Measurements from ENCODE around the gene HSPA1B.
"Not testable (repeated sequence)": the region's sequence is repeated elsewhere in the genome, so short reads cannot be mapped to it uniquely, and the experiment has no call there.

The HSPA1B gene

DNA sequence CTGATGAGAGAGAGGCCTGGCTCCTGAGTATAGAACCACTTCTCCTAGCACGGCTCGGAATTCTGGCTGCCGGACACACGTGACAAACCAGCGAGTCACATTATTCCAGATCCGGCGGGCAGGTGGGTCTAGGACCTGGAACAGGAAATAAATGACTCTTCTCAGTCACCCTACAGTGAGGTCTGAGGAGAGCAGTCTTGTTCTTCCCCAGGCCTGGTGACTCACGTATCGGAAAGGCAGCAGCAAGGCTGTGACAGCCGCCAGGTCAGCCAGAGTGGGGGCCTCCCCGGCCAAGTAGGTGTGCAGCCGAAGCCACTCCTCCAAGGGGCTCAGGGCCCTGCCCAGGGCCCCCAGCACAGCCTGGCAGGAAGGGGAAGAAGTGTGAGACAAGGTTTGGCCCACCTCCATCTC is 34.8 kb upstream of the HSPA1B start:
- H3K4me3 ChIP-seq (replicated peaks; ENCODE audit: low read depth, low read length): peak overlapping the region; percentile 97
- DNase-seq (ENCODE audit: extremely low read depth, low read depth): no peak
- TF ChIP-seq, protein P1, sequence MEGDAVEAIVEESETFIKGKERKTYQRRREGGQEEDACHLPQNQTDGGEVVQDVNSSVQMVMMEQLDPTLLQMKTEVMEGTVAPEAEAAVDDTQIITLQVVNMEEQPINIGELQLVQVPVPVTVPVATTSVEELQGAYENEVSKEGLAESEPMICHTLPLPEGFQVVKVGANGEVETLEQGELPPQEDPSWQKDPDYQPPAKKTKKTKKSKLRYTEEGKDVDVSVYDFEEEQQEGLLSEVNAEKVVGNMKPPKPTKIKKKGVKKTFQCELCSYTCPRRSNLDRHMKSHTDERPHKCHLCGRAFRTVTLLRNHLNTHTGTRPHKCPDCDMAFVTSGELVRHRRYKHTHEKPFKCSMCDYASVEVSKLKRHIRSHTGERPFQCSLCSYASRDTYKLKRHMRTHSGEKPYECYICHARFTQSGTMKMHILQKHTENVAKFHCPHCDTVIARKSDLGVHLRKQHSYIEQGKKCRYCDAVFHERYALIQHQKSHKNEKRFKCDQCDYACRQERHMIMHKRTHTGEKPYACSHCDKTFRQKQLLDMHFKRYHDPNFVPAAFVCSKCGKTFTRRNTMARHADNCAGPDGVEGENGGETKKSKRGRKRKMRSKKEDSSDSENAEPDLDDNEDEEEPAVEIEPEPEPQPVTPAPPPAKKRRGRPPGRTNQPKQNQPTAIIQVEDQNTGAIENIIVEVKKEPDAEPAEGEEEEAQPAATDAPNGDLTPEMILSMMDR (IDR thresholded peaks at IDR 0.05; ENCODE audit: low read depth, low read length, missing control alignments): no peak

DNA sequence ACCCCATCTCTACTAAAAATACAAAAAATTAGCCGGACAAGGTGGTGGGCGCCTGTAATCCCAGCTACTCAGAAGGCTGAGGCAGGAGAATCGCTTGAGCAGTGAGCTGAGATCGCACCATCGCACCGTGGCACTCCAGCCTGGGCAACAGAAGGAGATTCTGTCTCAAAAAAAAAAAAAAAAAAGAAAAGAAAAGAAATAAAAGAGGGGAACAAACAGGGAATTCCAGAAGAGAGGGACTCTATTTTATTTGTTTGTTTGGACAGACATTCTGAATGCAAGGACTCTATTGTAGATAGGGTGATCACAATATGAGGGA is 33.7 kb upstream of the HSPA1B start:
- not testable (repeated sequence) for DNase-seq (ENCODE audit: extremely low read depth, low read depth)
- H3K4me3 ChIP-seq (replicated peaks; ENCODE audit: low read depth, low read length): peak overlapping the region; percentile 97

DNA sequence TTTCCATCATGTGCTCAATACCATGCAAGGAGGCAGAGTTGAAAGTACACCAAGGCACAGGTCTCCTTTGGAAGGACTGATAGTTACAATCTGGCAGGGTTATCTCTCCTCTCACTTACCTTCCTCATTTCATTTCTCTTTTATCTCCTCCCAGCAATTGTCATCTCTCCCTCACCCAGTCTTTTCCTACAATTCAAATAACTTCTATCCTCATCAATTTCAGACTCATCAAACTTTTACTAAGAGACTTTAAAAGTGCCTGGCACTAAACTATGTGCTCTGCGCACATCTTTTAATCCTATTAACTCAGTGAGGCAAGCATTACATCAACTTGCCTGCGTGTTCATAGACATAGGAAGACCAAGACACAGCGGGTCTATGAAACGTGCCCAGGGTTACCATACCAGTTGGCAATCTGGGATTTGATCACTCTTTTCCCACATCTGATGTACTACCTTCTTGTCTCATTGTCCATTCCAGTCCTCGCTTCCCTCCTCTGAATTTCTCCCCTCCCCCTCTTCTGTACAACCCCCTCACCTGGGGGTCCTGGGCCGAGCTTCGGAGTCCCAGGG is 33.2 kb upstream of the HSPA1B start:
- no peak for DNase-seq (ENCODE audit: extremely low read depth, low read depth)
- H3K4me3 ChIP-seq (replicated peaks; ENCODE audit: low read depth, low read length): peak overlapping the region; percentile 97
- TF ChIP-seq, protein P1 (IDR thresholded peaks at IDR 0.05; ENCODE audit: low read depth, low read length, missing control alignments): no peak

DNA sequence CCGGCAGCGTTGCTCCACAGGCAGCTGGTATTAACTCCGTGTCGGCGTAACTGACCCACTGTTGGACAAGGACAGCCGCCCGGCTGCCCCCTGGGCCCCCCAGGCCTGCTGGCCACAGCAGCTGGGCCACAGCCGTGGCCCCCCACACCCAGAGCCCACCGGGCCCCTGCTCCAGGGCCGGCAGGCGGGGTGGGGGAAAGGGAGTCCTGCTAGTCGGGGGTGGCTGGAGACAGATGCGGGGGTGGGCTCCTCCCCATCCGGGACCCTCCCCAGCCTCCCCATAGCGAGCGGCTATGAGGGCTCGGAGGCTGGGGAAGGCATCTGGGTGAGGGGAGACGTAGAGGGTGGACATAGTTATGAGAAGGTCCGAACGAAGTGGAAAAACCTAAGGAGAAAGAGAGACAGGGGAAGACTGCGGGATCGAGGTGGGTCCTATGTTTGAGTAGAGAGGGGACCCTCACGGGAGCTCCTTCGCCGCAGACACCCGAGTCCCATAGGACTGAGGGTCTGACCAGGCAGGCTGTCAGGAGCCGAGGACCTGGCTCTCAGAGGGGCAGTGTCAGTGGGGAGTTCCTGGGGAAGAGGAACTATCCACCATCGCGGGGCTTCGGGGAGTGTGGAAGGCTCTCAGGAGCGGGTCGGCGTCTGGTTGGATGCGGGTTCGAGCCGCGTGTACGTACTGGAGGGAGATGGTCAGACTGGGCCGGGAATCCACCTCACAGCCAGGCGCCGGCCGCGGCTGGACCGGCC is 32.5 kb upstream of the HSPA1B start:
- TF ChIP-seq, protein P1 (IDR thresholded peaks at IDR 0.05; ENCODE audit: low read depth, low read length, missing control alignments): no peak
- H3K4me3 ChIP-seq (replicated peaks; ENCODE audit: low read depth, low read length): peak overlapping the region; percentile 97
- DNase-seq (ENCODE audit: extremely low read depth, low read depth): no peak

DNA sequence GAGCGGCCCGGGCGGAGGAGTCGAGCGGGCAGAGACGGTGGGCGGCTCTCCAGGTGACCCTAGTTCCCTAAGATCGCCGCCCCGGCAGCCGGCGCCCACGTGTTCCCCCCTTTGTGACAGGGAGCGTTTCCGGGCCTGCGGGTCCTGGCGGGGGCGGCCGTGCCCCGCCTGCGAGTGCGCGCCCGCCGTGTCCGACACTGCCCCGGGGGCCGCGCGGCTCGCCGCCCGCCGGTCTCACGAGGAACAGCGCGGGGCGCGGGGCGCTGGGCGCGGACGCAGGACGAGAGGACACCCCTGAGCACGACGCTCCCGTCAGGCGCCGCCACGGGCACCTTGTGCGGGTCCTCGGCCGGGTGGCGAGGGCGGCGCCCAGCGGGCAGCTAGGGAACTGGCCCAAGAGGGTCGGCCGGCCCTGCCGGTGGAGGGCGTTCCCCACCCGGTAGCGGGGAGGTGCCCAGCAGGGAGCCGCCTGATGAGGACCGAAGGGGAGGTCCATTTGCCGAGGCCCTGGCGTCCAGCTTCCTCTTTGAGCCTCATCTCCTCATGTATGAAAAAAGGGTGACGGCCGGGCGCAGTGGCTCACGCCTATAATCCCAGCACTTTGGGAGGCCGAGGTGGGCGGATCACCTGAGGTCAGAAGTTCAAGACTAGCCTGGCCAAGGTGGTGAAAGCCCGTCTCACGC is 31.8 kb upstream of the HSPA1B start, which contains the start of gene VARS1:
TSS of gene VARS1 (minus strand) at position 137 of the 683 bp plus-strand sequence. CDS start 535 bp downstream, outside the sequence.
- peak; percentile 60 for DNase-seq (ENCODE audit: extremely low read depth, low read depth)
- H3K4me3 ChIP-seq (replicated peaks; ENCODE audit: low read depth, low read length): peak within 1 kb of the TSS; percentile 97
- TF ChIP-seq, protein P1 (IDR thresholded peaks at IDR 0.05; ENCODE audit: low read depth, low read length, missing control alignments): peak; percentile 72

DNA sequence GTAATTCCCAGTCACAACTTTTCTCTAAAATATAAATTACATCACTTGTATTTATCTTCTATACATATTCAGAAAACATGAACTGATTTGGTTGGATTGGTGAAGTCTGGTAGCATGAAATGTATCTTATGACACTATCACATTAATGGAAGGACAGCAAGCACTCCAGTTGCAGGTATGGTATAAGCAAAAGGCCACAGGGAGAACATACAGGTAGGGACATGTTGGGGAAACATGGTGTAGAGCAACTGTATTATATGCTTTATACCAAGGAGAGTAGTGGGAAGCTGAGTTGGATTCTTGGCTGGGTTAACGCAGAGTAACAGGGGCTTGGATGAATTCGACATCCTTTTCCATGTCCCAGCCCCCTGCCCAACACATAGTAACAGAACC is 30.5 kb upstream of the HSPA1B start:
- no peak overlapping the region for H3K4me3 ChIP-seq (replicated peaks; ENCODE audit: low read depth, low read length)
- TF ChIP-seq, protein P1 (IDR thresholded peaks at IDR 0.05; ENCODE audit: low read depth, low read length, missing control alignments): no peak
- no peak for DNase-seq (ENCODE audit: extremely low read depth, low read depth)

DNA sequence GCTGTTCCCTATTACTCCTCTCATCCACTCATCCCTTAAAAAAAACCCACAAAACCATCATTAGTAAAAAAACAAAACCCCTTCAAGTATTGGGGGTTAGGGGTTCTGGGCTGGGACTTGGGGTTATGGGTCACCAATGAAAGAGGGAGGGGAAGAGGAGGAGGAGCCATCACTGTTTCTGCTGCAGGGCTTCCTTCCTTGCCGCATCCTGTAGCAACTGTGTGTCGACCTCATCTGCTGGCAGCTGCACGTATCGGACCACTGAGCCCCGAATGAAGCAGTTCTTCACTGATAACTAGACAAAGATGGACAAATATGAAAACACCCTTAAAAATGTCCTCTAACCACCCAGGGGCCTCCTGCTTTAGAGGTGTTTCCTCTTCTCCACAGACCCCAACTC is 29.9 kb upstream of the HSPA1B start:
- no peak for DNase-seq (ENCODE audit: extremely low read depth, low read depth)
- no peak overlapping the region for H3K4me3 ChIP-seq (replicated peaks; ENCODE audit: low read depth, low read length)

More for the DNA sequence above, 29.9 kb upstream of the HSPA1B start:
- TF ChIP-seq, protein P1 (IDR thresholded peaks at IDR 0.05; ENCODE audit: low read depth, low read length, missing control alignments): no peak

All from HFF-Myc (cell line).